OCI-LY1 (cell line): Measurements from ENCODE around the gene LEF1.

Experiments used
- H2AFZ ChIP-seq: fragments of 200-600 bp; sonication (generic), shearing (Covaris generic); 2 replicates; pipeline ENCODE4 v1.6.0; 2014; ENCODE audit warnings: antibody characterized with exemption, mild to moderate bottlenecking, low read length
- H3F3A ChIP-seq: fragments of 200-600 bp; sonication (generic), shearing (Covaris generic); 2 replicates; pipeline ENCODE4 v1.6.0; 2014; ENCODE audit warnings: mild to moderate bottlenecking, antibody characterized with exemption, low read length, moderate library complexity; ENCODE audit not compliant: insufficient read depth
- H3K27ac ChIP-seq: fragments of 200-600 bp; sonication (generic); 2 replicates; pipeline ENCODE4 v1.5.1; 2014; ENCODE audit warnings: low read length, mixed run types, mild to moderate bottlenecking, low read depth; ENCODE audit not compliant: poor library complexity, severe bottlenecking
- H3K27me3 ChIP-seq: fragments of 200-600 bp; sonication (generic); 2 replicates; pipeline ENCODE4 v1.6.0; 2014; ENCODE audit warnings: antibody characterized with exemption, mild to moderate bottlenecking, low read length, moderate library complexity; ENCODE audit not compliant: insufficient read depth
- H3K36me3 ChIP-seq: fragments of 200-600 bp; sonication (generic); 2 replicates; pipeline ENCODE4 v1.6.1; 2014; ENCODE audit warnings: mild to moderate bottlenecking, antibody characterized with exemption, low read length, moderate library complexity, mixed read lengths; ENCODE audit not compliant: insufficient read depth
- H3K4me1 ChIP-seq: fragments of 200-600 bp; sonication (generic); 2 replicates; pipeline ENCODE4 v1.5.1; 2014; ENCODE audit warnings: mild to moderate bottlenecking, low read length, moderate library complexity; ENCODE audit not compliant: insufficient read depth, severe bottlenecking
- H3K4me2 ChIP-seq: fragments of 200-600 bp; sonication (generic), shearing (Covaris generic); 2 replicates; pipeline ENCODE4 v1.6.1; 2014; ENCODE audit warnings: low read length
- H3K4me3 ChIP-seq: fragments of 200-600 bp; sonication (generic); 2 replicates; pipeline ENCODE4 v1.5.1; 2014; ENCODE audit warnings: low read length, low read depth, mild to moderate bottlenecking, mixed read lengths; ENCODE audit not compliant: poor library complexity, severe bottlenecking
- H3K79me2 ChIP-seq: fragments of 200-600 bp; shearing (Covaris generic); 2 replicates; pipeline ENCODE4 v1.6.1; 2016; ENCODE audit warnings: mixed run types, low read length, mixed read lengths; ENCODE audit not compliant: insufficient read depth
- H3K9ac ChIP-seq: fragments of 200-600 bp; sonication (generic), shearing (Covaris generic); 2 replicates; pipeline ENCODE4 v1.6.1; 2014; ENCODE audit warnings: mild to moderate bottlenecking, low read length, mixed read lengths
- H3K9me2 ChIP-seq: fragments of 200-600 bp; sonication (generic), shearing (Covaris generic); 2 replicates; pipeline ENCODE4 v1.6.1; 2014; ENCODE audit warnings: low read depth, mild to moderate bottlenecking, low read length, mixed read lengths
- H3K9me3 ChIP-seq: fragments of 200-600 bp; shearing (Covaris generic); 2 replicates; pipeline ENCODE4 v1.6.1; 2014; ENCODE audit warnings: low read length, mixed read lengths
- H4K20me1 ChIP-seq: fragments of 200-600 bp; sonication (generic), shearing (Covaris generic); 2 replicates; pipeline ENCODE4 v1.6.0; 2016; ENCODE audit warnings: mild to moderate bottlenecking, low read length; ENCODE audit not compliant: insufficient read depth
- EZH2 ChIP-seq: fragments of 200-600 bp; sonication (generic), shearing (Covaris generic); IDR thresholded peaks from 2 replicates; pipeline ENCODE4 v1.8.0; 2017; ENCODE audit warnings: borderline replicate concordance, mixed run types, mild to moderate bottlenecking, antibody characterized with exemption, low read length, moderate library complexity, mixed read lengths
- TF ChIP-seq, protein P1 (sequence below): fragments of 200-600 bp; sonication (generic), shearing (Covaris generic); IDR thresholded peaks from 2 replicates; pipeline ENCODE4 v1.5.1; 2017; ENCODE audit warnings: mild to moderate bottlenecking, antibody characterized with exemption, low read length, moderate library complexity, mixed read lengths

LEF1 gene

DNA sequence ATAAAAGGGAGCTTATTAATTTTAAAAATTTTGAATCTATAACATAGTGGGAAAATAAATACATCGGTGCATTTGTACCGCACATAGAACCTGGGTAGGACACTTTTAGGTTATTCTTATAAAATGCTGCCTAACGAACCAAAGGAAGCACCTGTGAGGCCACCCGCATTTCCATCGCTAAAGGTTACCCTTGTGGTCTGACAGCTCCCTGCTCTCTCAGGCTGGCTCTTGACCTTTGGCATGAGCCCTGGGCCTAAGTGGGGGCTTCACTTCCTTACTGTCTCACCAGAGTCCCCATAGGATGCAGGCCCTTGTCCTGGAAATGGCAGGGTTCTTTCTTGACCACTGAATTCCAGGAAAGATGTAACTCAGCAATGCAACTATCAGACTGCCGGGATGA is 133.0 kb downstream of the LEF1 start:
- no peaks in the 10 kb centered on the region for H3K9me3 ChIP-seq
- H3K27ac ChIP-seq = peak overlapping the region; percentile 99
- peak overlapping the region; percentile 75 for H3K9ac ChIP-seq
- no peaks in the 10 kb centered on the region for H3K9me2 ChIP-seq
- H2AFZ ChIP-seq = no peak overlapping the region
- peaks cover 4% of the 10 kb centered on the region; the same call in 1 of the 2 replicates for H3F3A ChIP-seq
- no peak for TF ChIP-seq EZH2
- TF ChIP-seq, protein P1, sequence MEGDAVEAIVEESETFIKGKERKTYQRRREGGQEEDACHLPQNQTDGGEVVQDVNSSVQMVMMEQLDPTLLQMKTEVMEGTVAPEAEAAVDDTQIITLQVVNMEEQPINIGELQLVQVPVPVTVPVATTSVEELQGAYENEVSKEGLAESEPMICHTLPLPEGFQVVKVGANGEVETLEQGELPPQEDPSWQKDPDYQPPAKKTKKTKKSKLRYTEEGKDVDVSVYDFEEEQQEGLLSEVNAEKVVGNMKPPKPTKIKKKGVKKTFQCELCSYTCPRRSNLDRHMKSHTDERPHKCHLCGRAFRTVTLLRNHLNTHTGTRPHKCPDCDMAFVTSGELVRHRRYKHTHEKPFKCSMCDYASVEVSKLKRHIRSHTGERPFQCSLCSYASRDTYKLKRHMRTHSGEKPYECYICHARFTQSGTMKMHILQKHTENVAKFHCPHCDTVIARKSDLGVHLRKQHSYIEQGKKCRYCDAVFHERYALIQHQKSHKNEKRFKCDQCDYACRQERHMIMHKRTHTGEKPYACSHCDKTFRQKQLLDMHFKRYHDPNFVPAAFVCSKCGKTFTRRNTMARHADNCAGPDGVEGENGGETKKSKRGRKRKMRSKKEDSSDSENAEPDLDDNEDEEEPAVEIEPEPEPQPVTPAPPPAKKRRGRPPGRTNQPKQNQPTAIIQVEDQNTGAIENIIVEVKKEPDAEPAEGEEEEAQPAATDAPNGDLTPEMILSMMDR = no peak
- peak overlapping the region; percentile 69 for H3K4me2 ChIP-seq
- H3K36me3 ChIP-seq = peaks cover 44% of the 10 kb centered on the region
- H3K4me1 ChIP-seq = peaks cover 75% of the 10 kb centered on the region
- no peaks in the 10 kb centered on the region for H4K20me1 ChIP-seq
- no peaks in the 10 kb centered on the region for H3K27me3 ChIP-seq
- peak overlapping the region; percentile 45 for H3K4me3 ChIP-seq
- H3K79me2 ChIP-seq = no peaks in the 10 kb centered on the region

DNA sequence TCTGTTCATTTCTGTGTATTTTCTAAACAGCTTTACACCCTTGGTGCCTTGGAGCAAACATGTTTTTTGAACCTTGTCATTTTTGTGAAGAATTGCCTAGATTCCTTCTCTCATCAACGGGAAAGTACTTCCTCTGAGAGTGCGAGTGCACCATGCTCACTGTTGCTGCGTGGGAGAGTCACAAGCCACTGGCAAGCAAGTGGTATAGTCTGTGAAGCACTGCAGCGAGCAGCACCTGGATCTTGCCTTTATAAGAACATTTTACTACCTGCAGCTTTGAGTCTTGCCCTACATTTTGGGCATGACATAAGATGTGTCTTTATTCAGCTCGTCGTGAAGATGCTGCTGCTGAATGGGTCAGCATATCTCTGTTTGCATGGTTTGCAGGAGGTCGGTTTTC is 134.2 kb downstream of the LEF1 start:
- peak overlapping the region; percentile 69 for H3K4me2 ChIP-seq
- H3K36me3 ChIP-seq = peaks cover 40% of the 10 kb centered on the region
- H3F3A ChIP-seq = peaks cover 4% of the 10 kb centered on the region; the same call in 1 of the 2 replicates
- H3K79me2 ChIP-seq = no peaks in the 10 kb centered on the region
- no peak overlapping the region for H2AFZ ChIP-seq
- H3K9ac ChIP-seq = peak overlapping the region; percentile 75
- H3K9me2 ChIP-seq = no peaks in the 10 kb centered on the region
- H3K4me1 ChIP-seq = peaks cover 87% of the 10 kb centered on the region
- no peaks in the 10 kb centered on the region for H3K9me3 ChIP-seq
- no peaks in the 10 kb centered on the region for H3K27me3 ChIP-seq
- peak overlapping the region; percentile 99 for H3K27ac ChIP-seq
- H3K4me3 ChIP-seq = peak overlapping the region; percentile 37
- no peaks in the 10 kb centered on the region for H4K20me1 ChIP-seq
- TF ChIP-seq, protein P1 = no peak
- TF ChIP-seq EZH2 = no peak

DNA sequence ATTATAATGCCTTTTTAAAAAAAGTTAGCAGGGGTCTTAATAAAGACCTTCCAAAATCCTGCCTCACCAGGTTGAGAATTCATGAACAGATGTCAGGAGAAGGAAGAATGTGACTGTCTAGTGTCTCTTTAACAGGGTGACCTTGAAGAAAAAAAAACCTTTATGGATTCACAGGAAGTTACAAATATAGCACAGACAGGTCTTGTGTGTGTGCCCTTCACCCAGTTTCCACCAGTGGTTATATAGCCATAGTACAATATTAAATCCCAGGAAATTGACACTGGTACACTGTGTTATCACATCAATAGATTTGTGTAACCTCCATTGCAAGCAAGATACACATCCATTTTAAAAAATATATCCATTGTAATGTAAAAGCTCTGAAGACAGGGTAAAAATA is 135.4 kb downstream of the LEF1 start:
- Histone ChIP-seq H3K9ac (peak overlapping the region; percentile 75), H3K36me3 (peaks cover 44% of the 10 kb centered on the region), H3K27me3 (no peaks in the 10 kb centered on the region), H3K4me3 (no peak overlapping the region), H3K4me1 (peaks cover 91% of the 10 kb centered on the region), H3K27ac (peak overlapping the region; percentile 99), H3K4me2 (peak overlapping the region; percentile 69; the same call in 1 of the 2 replicates), H3K9me2 (no peaks in the 10 kb centered on the region), H3K79me2 (no peaks in the 10 kb centered on the region), H2AFZ (no peak overlapping the region), H3F3A (peaks cover 4% of the 10 kb centered on the region; the same call in 1 of the 2 replicates), H3K9me3 (no peaks in the 10 kb centered on the region), H4K20me1 (no peaks in the 10 kb centered on the region)
- TF ChIP-seq, protein P1 = no peak
- TF ChIP-seq EZH2 = no peak
